T-helper 17 cell (primary cell): ENCODE data around the gene ADAM23. TPM values are rescaled to one million over a fixed set of nuclear protein-coding genes. Genes with fewer than 3 reads are reported as not detected.

Source experiments
- ATAC-seq: fragments of 150-1000 bp; cut with Tn5 transposase; 2 replicates; pipeline ENCODE4 v1.10.0; 2021; ENCODE audit warnings: mild to moderate bottlenecking, moderate library complexity
- DNase-seq, 3 donors: peaks; one replicate each; pipeline versions ENCODE4 v3.0.0 to v3.0.0-alpha.2; 2020 to 2021
- H3K9me3 ChIP-seq: one replicate; pipeline ENCODE4 v1.7.0; 2013; ENCODE audit warnings: low read length, mild to moderate bottlenecking; ENCODE audit not compliant: control insufficient read depth, poor library complexity, severe bottlenecking
- H3K27ac Mint-ChIP-seq: one replicate; pipeline ENCODE4 v1.8.0; 2022; ENCODE audit warnings: mild to moderate bottlenecking, moderate library complexity, mixed read lengths
- H3K27me3 Mint-ChIP-seq: one replicate; pipeline ENCODE4 v1.8.0; 2022; ENCODE audit warnings: mixed read lengths
- H3K36me3 Mint-ChIP-seq: one replicate; pipeline ENCODE4 v1.8.0; 2022; ENCODE audit warnings: low read depth, mixed read lengths
- H3K4me1 Mint-ChIP-seq: one replicate; pipeline ENCODE4 v1.8.0; 2022; ENCODE audit warnings: mild to moderate bottlenecking, mixed read lengths
- H3K4me3 Mint-ChIP-seq: one replicate; pipeline ENCODE4 v1.8.0; 2022; ENCODE audit warnings: mild to moderate bottlenecking, moderate library complexity, mixed read lengths
- total RNA-seq, 4 donors: library from RNA in 2 of 4; stranded (reverse) in 2 of 4; gene quantifications; one replicate each; pipeline ENCODE4 v1.2.3 and lab custom pipeline; 2022 to 2026

The ADAM23 gene
- total RNA-seq, 2 donors from 2014 or later: 16.4 to 29.6 TPM

DNA sequence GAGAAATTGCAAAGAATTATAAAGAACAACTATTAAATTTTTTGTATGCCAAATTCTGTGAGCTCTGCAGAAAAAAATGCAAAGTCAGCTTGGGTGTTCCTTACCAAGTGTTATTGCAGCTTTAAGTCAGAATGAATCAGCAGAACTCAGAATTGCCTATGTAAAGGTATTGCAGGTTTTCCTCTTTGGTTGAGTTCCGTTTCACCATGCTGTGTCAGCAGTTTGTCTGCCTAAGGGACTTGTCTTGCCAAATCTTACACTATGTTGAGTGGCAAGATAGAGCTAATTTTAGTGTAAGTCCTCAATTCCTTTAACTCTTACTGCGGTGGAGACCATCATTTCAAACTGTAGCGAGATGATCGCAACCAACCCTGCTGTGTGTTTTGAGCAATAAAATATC, 38.8 kb downstream of the ADAM23 start:
- peaks cover 7% of the 10 kb centered on the region for H3K36me3 Mint-ChIP-seq
- H3K4me1 Mint-ChIP-seq: peaks cover 3% of the 10 kb centered on the region
- peaks cover 5% of the 10 kb centered on the region for H3K27me3 Mint-ChIP-seq
- DNase-seq (no peak), ATAC-seq (no peak)
- H3K9me3 ChIP-seq: no peaks in the 10 kb centered on the region
- H3K27ac Mint-ChIP-seq: no peak overlapping the region
- no peak overlapping the region for H3K4me3 Mint-ChIP-seq

- peaks cover 3% of the 10 kb centered on the region for H3K4me1 Mint-ChIP-seq
- no peak overlapping the region for H3K27ac Mint-ChIP-seq
- ATAC-seq (no peak), DNase-seq (no peak)
- H3K27me3 Mint-ChIP-seq: peaks cover 5% of the 10 kb centered on the region
- H3K36me3 Mint-ChIP-seq: peaks cover 7% of the 10 kb centered on the region
- no peaks in the 10 kb centered on the region for H3K9me3 ChIP-seq
- H3K4me3 Mint-ChIP-seq: no peak overlapping the region
Observed at GRCh38 chr2:206482633-206483032, 39.3 kb downstream of the ADAM23 start.

- H3K27ac Mint-ChIP-seq: no peak overlapping the region
- H3K36me3 Mint-ChIP-seq: peaks cover 2% of the 10 kb centered on the region
- H3K27me3 Mint-ChIP-seq: no peaks in the 10 kb centered on the region
- ATAC-seq (no peak), DNase-seq (no peak)
- H3K4me3 Mint-ChIP-seq: no peak overlapping the region
- peaks cover 3% of the 10 kb centered on the region for H3K4me1 Mint-ChIP-seq
- no peaks in the 10 kb centered on the region for H3K9me3 ChIP-seq
Observed at GRCh38 chr2:206488053-206488452, 44.7 kb downstream of the ADAM23 start.

- H3K4me3 Mint-ChIP-seq: no peak overlapping the region
- no peak overlapping the region for H3K27ac Mint-ChIP-seq
- H3K36me3 Mint-ChIP-seq: peaks cover 2% of the 10 kb centered on the region
- ATAC-seq (peak; percentile 23), DNase-seq (no peak)
- peaks cover 3% of the 10 kb centered on the region for H3K4me1 Mint-ChIP-seq
- H3K9me3 ChIP-seq: no peaks in the 10 kb centered on the region
- H3K27me3 Mint-ChIP-seq: no peaks in the 10 kb centered on the region
Observed at GRCh38 chr2:206488623-206489022, 45.3 kb downstream of the ADAM23 start.

DNA sequence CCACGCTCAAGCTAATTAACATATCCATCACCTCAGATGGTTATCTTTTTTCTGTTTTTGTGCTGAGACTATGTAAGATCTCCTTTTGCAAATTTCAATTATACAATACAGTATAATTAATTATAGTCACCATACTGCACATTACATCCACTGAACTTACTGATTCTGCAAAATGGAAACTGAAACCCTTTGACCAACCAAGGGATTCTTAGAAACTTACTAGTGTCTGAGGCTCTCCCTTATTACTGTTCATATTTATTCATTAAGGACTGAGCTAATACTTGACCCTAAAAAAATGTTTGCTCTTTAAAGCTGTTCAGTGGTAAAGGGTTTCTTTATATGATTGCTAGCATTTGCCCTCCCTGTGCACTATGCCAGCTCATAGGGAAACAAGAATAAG, 50.7 kb downstream of the ADAM23 start:
- H3K4me3 Mint-ChIP-seq: no peak overlapping the region
- no peak for ATAC-seq
- H3K27ac Mint-ChIP-seq: no peak overlapping the region
- no peaks in the 10 kb centered on the region for H3K36me3 Mint-ChIP-seq
- H3K4me1 Mint-ChIP-seq: no peaks in the 10 kb centered on the region
- no peak for DNase-seq
- no peaks in the 10 kb centered on the region for H3K27me3 Mint-ChIP-seq
- no peaks in the 10 kb centered on the region for H3K9me3 ChIP-seq

DNA sequence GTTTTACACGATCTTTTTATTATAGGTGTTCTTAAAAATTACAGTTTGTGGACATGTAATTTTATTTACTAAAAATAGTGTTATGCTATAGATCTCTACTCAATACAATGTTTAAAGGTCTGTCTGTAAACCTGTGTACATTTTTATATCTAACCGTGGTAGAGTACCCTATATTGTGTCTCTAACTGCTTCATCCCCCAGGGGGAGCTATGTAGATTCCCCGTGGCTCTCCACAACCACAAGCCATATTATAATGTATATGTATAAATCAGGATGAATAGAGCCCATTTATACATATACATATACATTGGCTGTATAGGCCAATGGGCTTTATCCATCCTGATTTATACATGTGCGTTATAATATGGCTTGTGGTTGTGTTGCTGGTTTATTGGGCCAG, 59.4 kb downstream of the ADAM23 start:
- Mint-ChIP-seq H3K4me3 (no peak overlapping the region), H3K27me3 (peaks cover 5% of the 10 kb centered on the region), H3K36me3 (no peaks in the 10 kb centered on the region), H3K4me1 (no peaks in the 10 kb centered on the region), H3K27ac (no peak overlapping the region)
- H3K9me3 ChIP-seq: no peaks in the 10 kb centered on the region
- no peak for DNase-seq
- ATAC-seq: no peak

DNA sequence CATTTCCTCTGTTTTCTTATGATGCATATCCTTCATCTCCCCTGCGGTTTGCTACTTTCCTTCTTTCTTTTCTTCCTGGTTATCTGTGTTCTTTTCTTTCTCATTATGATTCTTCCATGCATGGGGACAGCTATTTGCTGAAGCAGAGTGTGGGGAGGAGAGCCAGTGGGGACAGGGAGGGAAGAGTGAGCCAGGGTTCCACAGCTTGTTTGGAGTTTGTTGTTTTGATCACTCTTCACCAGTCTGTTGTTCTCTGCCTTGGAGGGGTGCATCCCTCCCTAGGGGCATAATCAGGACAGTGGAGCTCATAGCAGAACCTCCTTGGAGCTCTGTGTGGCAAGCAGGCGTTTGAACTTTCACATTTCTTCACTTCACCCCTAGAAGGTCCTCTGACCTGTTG, 68.0 kb downstream of the ADAM23 start:
- Mint-ChIP-seq H3K4me1 (peaks cover 17% of the 10 kb centered on the region), H3K27ac (peak overlapping the region; percentile 73), H3K27me3 (peaks cover 18% of the 10 kb centered on the region), H3K4me3 (peak overlapping the region; percentile 61), H3K36me3 (peaks cover 3% of the 10 kb centered on the region)
- no peaks in the 10 kb centered on the region for H3K9me3 ChIP-seq
- ATAC-seq (no peak), DNase-seq (no peak)

- Mint-ChIP-seq H3K27ac (no peak overlapping the region), H3K27me3 (peaks cover 18% of the 10 kb centered on the region), H3K4me1 (peaks cover 17% of the 10 kb centered on the region), H3K4me3 (no peak overlapping the region), H3K36me3 (peaks cover 3% of the 10 kb centered on the region)
- DNase-seq: no peak
- no peaks in the 10 kb centered on the region for H3K9me3 ChIP-seq
- no peak for ATAC-seq
Observed at GRCh38 chr2:206512999-206513398, 69.7 kb downstream of the ADAM23 start.

- H3K27ac Mint-ChIP-seq: peak overlapping the region; percentile 4
Observed at GRCh38 chr2:206515580-206515979, 72.2 kb downstream of the ADAM23 start.

GRCh38 chr2:206518997-206519396, 75.7 kb downstream of the ADAM23 start:
- Mint-ChIP-seq H3K27ac (no peak overlapping the region), H3K36me3 (no peaks in the 10 kb centered on the region), H3K27me3 (no peaks in the 10 kb centered on the region), H3K4me1 (peaks cover 7% of the 10 kb centered on the region), H3K4me3 (no peak overlapping the region)
- no peak for ATAC-seq
- DNase-seq: no peak
- no peaks in the 10 kb centered on the region for H3K9me3 ChIP-seq

More at GRCh38 chr2:206515580-206515979, 72.2 kb downstream of the ADAM23 start:
- peaks cover 17% of the 10 kb centered on the region for H3K27me3 Mint-ChIP-seq
- H3K4me1 Mint-ChIP-seq: peaks cover 16% of the 10 kb centered on the region
- no peak for ATAC-seq
- no peak overlapping the region for H3K4me3 Mint-ChIP-seq
- no peaks in the 10 kb centered on the region for H3K9me3 ChIP-seq
- DNase-seq: no peak
- H3K36me3 Mint-ChIP-seq: peaks cover 3% of the 10 kb centered on the region

GRCh38 chr2:206520450-206520849, 77.1 kb downstream of the ADAM23 start:
- H3K27ac Mint-ChIP-seq: no peak overlapping the region
- no peak for DNase-seq
- no peaks in the 10 kb centered on the region for H3K36me3 Mint-ChIP-seq
- no peak overlapping the region for H3K4me3 Mint-ChIP-seq
- peaks cover 7% of the 10 kb centered on the region for H3K4me1 Mint-ChIP-seq
- no peaks in the 10 kb centered on the region for H3K27me3 Mint-ChIP-seq
- no peak for ATAC-seq
- H3K9me3 ChIP-seq: no peaks in the 10 kb centered on the region

GRCh38 chr2:206521115-206521514, 77.8 kb downstream of the ADAM23 start:
- Mint-ChIP-seq H3K36me3 (no peaks in the 10 kb centered on the region), H3K4me1 (peaks cover 7% of the 10 kb centered on the region), H3K27me3 (no peaks in the 10 kb centered on the region), H3K27ac (no peak overlapping the region), H3K4me3 (no peak overlapping the region)
- DNase-seq (no peak), ATAC-seq (no peak)
- no peaks in the 10 kb centered on the region for H3K9me3 ChIP-seq

GRCh38 chr2:206521612-206522011, 78.3 kb downstream of the ADAM23 start:
- no peak for ATAC-seq
- peaks cover 7% of the 10 kb centered on the region for H3K4me1 Mint-ChIP-seq

GRCh38 chr2:206526416-206526815, 83.1 kb downstream of the ADAM23 start:
- H3K9me3 ChIP-seq: no peaks in the 10 kb centered on the region
- ATAC-seq (no peak), DNase-seq (no peak)
- Mint-ChIP-seq H3K27me3 (peaks cover 4% of the 10 kb centered on the region), H3K4me1 (peaks cover 13% of the 10 kb centered on the region), H3K4me3 (no peak overlapping the region), H3K36me3 (no peaks in the 10 kb centered on the region), H3K27ac (no peak overlapping the region)

More at GRCh38 chr2:206521612-206522011, 78.3 kb downstream of the ADAM23 start:
- no peak overlapping the region for H3K27ac Mint-ChIP-seq
- no peak for DNase-seq
- H3K9me3 ChIP-seq: no peaks in the 10 kb centered on the region
- no peaks in the 10 kb centered on the region for H3K27me3 Mint-ChIP-seq
- H3K4me3 Mint-ChIP-seq: no peak overlapping the region
- no peaks in the 10 kb centered on the region for H3K36me3 Mint-ChIP-seq
